Left lung (tissue), 10 donors: Measurements from ENCODE around the gene MRPS24. TPM values are rescaled to one million over a fixed set of nuclear protein-coding genes. Genes with fewer than 3 reads are reported as not detected.

Source experiments
- ATAC-seq: fragments of 200-7000 bp; cut with Tn5 transposase; one replicate; pipeline ENCODE4 v1.9.1; 2020; ENCODE audit warnings: moderate library complexity
- DNase-seq, 4 donors: peaks; one replicate each; pipeline ENCODE4 v3.0.0-alpha.2; 2013 to 2020
- H3K27ac ChIP-seq, 2 donors: fragments of 200-600 bp; sonication (generic) in 1 of 2; one replicate each; pipeline versions ENCODE4 v1.5.0 to v1.8.0; 2020 to 2021
- H3K27me3 ChIP-seq, 2 donors: fragments of 200-600 bp; sonication (generic) in 1 of 2; one replicate each; pipeline versions ENCODE4 v1.5.0 to v1.8.0; 2020 to 2021
- H3K36me3 ChIP-seq, 2 donors: fragments of 200-600 bp; sonication (generic) in 1 of 2; one replicate each; pipeline versions ENCODE4 v1.5.0 to v1.8.0; 2020 to 2021
- H3K4me1 ChIP-seq, 2 donors: fragments of 200-600 bp; one replicate each; pipeline ENCODE4 v1.8.0; 2021
- H3K4me3 ChIP-seq, 2 donors: fragments of 200-600 bp; sonication (generic) in 1 of 2; one replicate each; pipeline versions ENCODE4 v1.5.0 to v1.8.0; 2020 to 2021; ENCODE audit warnings: mild to moderate bottlenecking in 1 of 2
- H3K9me3 ChIP-seq, 2 donors: fragments of 200-600 bp; sonication (generic) in 1 of 2; one replicate each; pipeline versions ENCODE4 v1.5.0 to v1.8.0; 2020 to 2021
- intact Hi-C, 2 donors: fragments of 100-400 bp; cut with DNase I; formaldehyde crosslinking; loops; one replicate each; pipeline versions ENCODE4 v1.11.2 to v1.14.2; 2022
- polyA plus RNA-seq, 6 donors: library from polyadenylated mRNA; unstranded; fragments of 120-200 nt; gene quantifications; one replicate each; pipeline ENCODE4 v1.2.1, GENCODE V29; 2013; ENCODE audit not compliant: insufficient read length in 6 of 6
- total RNA-seq, 2 donors: library from RNA; stranded (reverse); fragmentation: NEBNext Ultra II Directional; extraction: Animal tissue kit (Norgen Biotek cat#: 25700); gene quantifications; one replicate each; pipeline ENCODE4 v1.2.1, GENCODE V29; 2021
- TF ChIP-seq, protein P1 (sequence below), 2 donors: fragments of 200-600 bp; sonication (generic) in 1 of 2; IDR thresholded peaks; one replicate each; pipeline versions ENCODE4 v1.5.0 to v1.8.0; 2021; ENCODE audit warnings: antibody characterized with exemption in 2 of 2
- donor health status: DM: no; HTN: yes; CAD: no.
- donor health status: DM: no; HTN: no; CAD: no.

The MRPS24 gene
- total and polyA plus RNA-seq, 8 donors, result 63.2 to 87.6 (median 67.1) TPM

DNA sequence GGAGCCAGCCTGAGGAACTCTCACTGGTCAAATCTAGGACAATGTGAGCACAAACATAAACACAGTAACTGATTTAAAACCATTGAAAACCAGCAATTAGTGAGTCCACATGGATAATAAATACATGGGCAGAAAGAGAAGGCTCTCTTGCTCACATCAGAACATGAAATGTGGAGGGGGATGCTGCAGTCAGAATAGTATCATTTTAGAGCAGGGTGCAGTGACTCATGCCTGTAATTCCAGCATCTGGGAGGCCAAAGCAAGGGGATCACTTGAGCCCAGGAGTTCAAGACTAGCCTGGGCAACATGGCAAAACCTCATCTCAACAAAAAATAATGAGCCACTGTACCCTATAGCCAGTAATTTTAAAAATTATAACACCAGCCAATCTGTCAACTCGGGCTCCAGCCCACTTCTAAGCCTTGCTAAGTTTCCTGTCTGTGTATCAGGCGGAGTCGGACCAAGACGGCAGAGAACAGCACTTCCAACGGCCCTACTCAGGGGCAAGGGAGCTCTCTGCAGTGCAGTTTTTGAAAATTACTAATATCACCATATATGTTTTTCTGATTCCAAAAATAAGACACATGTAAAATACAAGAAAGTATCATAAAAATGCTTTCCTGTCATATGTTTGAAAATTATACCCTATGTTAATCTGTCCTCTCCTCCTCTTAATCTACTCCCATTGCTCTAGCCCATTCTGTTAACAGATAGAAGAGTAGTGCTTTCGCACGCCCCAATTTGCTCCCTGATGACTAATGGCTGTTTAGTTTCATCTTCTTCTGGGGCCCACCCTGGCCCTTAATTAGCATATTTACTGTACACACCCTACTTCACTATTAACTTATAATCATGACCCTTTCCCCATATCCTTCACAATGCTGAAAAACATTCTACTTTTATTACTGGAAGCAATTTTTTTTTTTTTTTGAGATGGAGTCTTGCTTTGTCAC lies 20.0 kb upstream of the MRPS24 start:
- intact Hi-C loops, result no loop called here
- Histone ChIP-seq H3K4me1 (peaks cover 0 to 14% of the 10 kb centered on the region in 2 donors), H3K4me3 (no peak overlapping the region), H3K27ac (no peak overlapping the region), H3K36me3 (peaks cover 0 to 30% of the 10 kb centered on the region in 2 donors), H3K9me3 (no peaks in the 10 kb centered on the region), H3K27me3 (no peaks in the 10 kb centered on the region)
- no peak for ATAC-seq
- DNase-seq, result no peak
- TF ChIP-seq, protein P1, sequence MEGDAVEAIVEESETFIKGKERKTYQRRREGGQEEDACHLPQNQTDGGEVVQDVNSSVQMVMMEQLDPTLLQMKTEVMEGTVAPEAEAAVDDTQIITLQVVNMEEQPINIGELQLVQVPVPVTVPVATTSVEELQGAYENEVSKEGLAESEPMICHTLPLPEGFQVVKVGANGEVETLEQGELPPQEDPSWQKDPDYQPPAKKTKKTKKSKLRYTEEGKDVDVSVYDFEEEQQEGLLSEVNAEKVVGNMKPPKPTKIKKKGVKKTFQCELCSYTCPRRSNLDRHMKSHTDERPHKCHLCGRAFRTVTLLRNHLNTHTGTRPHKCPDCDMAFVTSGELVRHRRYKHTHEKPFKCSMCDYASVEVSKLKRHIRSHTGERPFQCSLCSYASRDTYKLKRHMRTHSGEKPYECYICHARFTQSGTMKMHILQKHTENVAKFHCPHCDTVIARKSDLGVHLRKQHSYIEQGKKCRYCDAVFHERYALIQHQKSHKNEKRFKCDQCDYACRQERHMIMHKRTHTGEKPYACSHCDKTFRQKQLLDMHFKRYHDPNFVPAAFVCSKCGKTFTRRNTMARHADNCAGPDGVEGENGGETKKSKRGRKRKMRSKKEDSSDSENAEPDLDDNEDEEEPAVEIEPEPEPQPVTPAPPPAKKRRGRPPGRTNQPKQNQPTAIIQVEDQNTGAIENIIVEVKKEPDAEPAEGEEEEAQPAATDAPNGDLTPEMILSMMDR (IDR thresholded peaks at IDR 0.05), result no peak

GRCh38 chr7:43884617-43885016 lies 15.3 kb upstream of the MRPS24 start:
- DNase-seq, result no peak
- ATAC-seq, result no peak
- H3K9me3 ChIP-seq, result no peaks in the 10 kb centered on the region
- TF ChIP-seq, protein P1 (IDR thresholded peaks at IDR 0.05), result no peak
- peaks cover 0 to 68% of the 10 kb centered on the region in 2 donors for H3K36me3 ChIP-seq
- intact Hi-C loops, result no loop called here
- no peaks in the 10 kb centered on the region for H3K27me3 ChIP-seq
- no peak overlapping the region for H3K4me3 ChIP-seq
- H3K4me1 ChIP-seq, result peaks cover 0 to 12% of the 10 kb centered on the region in 2 donors
- no peak overlapping the region for H3K27ac ChIP-seq

DNA sequence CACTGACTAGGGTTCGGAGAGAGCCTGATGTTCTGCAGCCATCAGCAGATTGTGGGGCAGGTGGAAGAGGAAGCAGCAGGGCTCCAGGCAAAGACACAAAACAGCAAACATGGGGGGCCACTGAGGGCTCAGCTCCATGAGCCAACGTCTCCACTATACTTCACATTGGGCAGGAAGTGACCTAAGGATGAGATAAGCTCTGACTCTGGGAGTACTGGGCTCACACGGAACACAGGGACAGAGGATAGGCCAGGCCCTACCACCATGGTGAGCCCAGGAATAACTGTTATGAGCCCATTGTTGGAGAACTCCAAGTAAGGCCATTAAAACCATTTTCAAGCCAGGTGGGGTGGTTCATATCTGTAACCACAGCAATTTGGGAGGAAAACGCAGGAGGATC lies 14.9 kb upstream of the MRPS24 start:
- H3K36me3 ChIP-seq, result peaks cover 0 to 72% of the 10 kb centered on the region in 2 donors
- DNase-seq (no peak), ATAC-seq (no peak)
- no peaks in the 10 kb centered on the region for H3K27me3 ChIP-seq
- intact Hi-C loops, result no loop called here
- TF ChIP-seq, protein P1 (IDR thresholded peaks at IDR 0.05), result no peak
- H3K27ac ChIP-seq, result no peak overlapping the region
- H3K4me3 ChIP-seq, result no peak overlapping the region
- H3K4me1 ChIP-seq, result peaks cover 0 to 9% of the 10 kb centered on the region in 2 donors
- H3K9me3 ChIP-seq, result no peaks in the 10 kb centered on the region

- ATAC-seq (no peak), DNase-seq (no peak)
- intact Hi-C loops, result no loop called here
- H3K27ac ChIP-seq, result no peak overlapping the region
- no peaks in the 10 kb centered on the region for H3K9me3 ChIP-seq
- H3K27me3 ChIP-seq, result no peaks in the 10 kb centered on the region
- no peak overlapping the region for H3K4me3 ChIP-seq
- TF ChIP-seq, protein P1 (IDR thresholded peaks at IDR 0.05), result no peak
- H3K36me3 ChIP-seq, result peaks cover 0 to 91% of the 10 kb centered on the region in 2 donors
- peaks cover 0 to 5% of the 10 kb centered on the region in 2 donors for H3K4me1 ChIP-seq
Measured at GRCh38 chr7:43880596-43880995, 11.3 kb upstream of the MRPS24 start.

DNA sequence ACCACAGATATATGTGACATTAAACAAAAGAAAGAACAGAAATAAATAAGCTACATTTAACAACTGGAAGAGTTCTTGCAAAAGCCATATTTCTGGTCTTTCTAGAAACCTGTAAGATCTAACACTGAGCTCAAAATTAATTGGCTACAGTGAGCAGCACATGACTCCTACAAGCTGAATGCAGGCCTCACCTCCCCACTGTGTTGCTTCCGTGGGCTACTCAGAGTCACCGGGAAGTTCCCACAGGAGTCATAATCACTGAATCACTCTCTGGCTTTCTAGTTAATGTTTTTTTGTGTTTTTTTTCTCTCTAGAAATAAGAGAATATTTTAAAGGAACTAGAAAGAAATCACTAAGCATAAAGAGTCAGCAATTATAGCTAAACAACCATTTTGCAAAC lies 10.2 kb upstream of the MRPS24 start:
- H3K27ac ChIP-seq, result peak overlapping the region in 1 of 2 donors; percentile 35

More for the DNA sequence above, 10.2 kb upstream of the MRPS24 start:
- H3K4me3 ChIP-seq, result no peak overlapping the region
- H3K4me1 ChIP-seq, result peaks cover 0 to 5% of the 10 kb centered on the region in 2 donors
- TF ChIP-seq, protein P1 (IDR thresholded peaks at IDR 0.05), result no peak
- no peak for DNase-seq
- H3K36me3 ChIP-seq, result peaks cover 0 to 86% of the 10 kb centered on the region in 2 donors
- no peaks in the 10 kb centered on the region for H3K9me3 ChIP-seq
- no peaks in the 10 kb centered on the region for H3K27me3 ChIP-seq
- ATAC-seq, result no peak
- intact Hi-C loops, result no loop called here
